Ishikawa (cell line): ENCODE data around the gene VWA8.

ENCODE experiments used
- CREB1 ChIP-seq: IDR thresholded peaks from 2 replicates; pipeline ENCODE4 v1.6.1; 2012; ENCODE audit warnings: low read depth
- EGR1 ChIP-seq: IDR thresholded peaks from 2 replicates; pipeline ENCODE4 v1.6.1; 2012
- EP300 ChIP-seq: IDR thresholded peaks from 2 replicates; pipeline ENCODE4 v1.6.1; 2012; ENCODE audit warnings: borderline replicate concordance
- FOXM1 ChIP-seq: IDR thresholded peaks from 2 replicates; pipeline ENCODE4 v1.6.1; 2012; ENCODE audit warnings: low read depth, borderline replicate concordance
- RAD21 ChIP-seq: IDR thresholded peaks from 2 replicates; pipeline ENCODE4 v1.6.1; 2012; ENCODE audit warnings: low read depth
- TAF1 ChIP-seq: IDR thresholded peaks from 2 replicates; pipeline ENCODE4 v1.6.1; 2012; ENCODE audit warnings: low read depth, mild to moderate bottlenecking
- ZBTB7A ChIP-seq: IDR thresholded peaks from 2 replicates; pipeline ENCODE4 v1.6.1; 2012; ENCODE audit warnings: low read depth
- TF ChIP-seq, protein P1 (sequence below): IDR thresholded peaks from 2 replicates; pipeline ENCODE4 v1.6.1; 2012
- TF ChIP-seq, protein P2 (sequence below): IDR thresholded peaks from 2 replicates; pipeline ENCODE4 v1.6.1; 2012

DNA sequence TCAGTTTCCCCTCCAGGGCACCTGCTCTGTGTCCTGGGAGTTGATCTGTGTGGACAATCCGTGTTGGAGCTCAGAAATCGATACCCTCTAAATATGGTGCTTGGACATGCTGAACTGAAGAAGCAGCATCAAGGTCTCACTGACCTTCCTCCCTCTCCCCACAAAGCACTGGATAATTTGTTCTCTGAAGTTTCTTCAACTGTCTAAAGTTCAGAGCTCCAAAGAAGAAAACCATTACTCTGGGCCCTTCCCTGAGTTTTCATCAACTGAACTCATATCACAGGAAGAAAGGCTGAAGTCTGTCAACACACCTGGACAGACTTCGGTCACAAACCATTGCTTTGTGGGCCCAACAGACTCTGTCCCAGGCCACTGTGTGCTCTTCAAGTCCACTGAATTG, 371.5 kb downstream of the VWA8 start:
- TF ChIP-seq, protein P1, sequence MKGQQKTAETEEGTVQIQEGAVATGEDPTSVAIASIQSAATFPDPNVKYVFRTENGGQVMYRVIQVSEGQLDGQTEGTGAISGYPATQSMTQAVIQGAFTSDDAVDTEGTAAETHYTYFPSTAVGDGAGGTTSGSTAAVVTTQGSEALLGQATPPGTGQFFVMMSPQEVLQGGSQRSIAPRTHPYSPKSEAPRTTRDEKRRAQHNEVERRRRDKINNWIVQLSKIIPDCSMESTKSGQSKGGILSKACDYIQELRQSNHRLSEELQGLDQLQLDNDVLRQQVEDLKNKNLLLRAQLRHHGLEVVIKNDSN = no peak
- TF ChIP-seq FOXM1 (no peak), EGR1 (no peak), TAF1 (no peak), ZBTB7A (no peak), RAD21 (no peak), EP300 (no peak), CREB1 (no peak)
- TF ChIP-seq, protein P2, sequence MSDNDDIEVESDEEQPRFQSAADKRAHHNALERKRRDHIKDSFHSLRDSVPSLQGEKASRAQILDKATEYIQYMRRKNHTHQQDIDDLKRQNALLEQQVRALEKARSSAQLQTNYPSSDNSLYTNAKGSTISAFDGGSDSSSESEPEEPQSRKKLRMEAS = no peak
